Adrenal gland (tissue), 5 donors: ENCODE results near the gene IDH3G.

Experiments used
- POLR2A ChIP-seq, 2 donors: fragments of 450-650 bp; IDR thresholded peaks; one replicate each; pipeline ENCODE4 v1.6.1; 2017; ENCODE audit warnings: antibody characterized with exemption in 2 of 2, mild to moderate bottlenecking in 2 of 2, moderate library complexity in 1 of 2
- TF ChIP-seq, protein P1 (sequence below), 6 experiments: fragments of 450-650 bp in 4 of 6; fragments of 200-600 bp in 2 of 6; sonication (generic) in 1 of 6; IDR thresholded peaks; 1 replicate in 5 of 6; 2 replicates in 1 of 6; pipeline versions ENCODE4 v1.5.1 to v1.8.0; 2016 to 2021; ENCODE audit warnings: antibody characterized with exemption in 6 of 6, mild to moderate bottlenecking in 2 of 6, moderate library complexity in 1 of 6
- donor health status: DM: no; HTN: no; CAD: no.

DNA sequence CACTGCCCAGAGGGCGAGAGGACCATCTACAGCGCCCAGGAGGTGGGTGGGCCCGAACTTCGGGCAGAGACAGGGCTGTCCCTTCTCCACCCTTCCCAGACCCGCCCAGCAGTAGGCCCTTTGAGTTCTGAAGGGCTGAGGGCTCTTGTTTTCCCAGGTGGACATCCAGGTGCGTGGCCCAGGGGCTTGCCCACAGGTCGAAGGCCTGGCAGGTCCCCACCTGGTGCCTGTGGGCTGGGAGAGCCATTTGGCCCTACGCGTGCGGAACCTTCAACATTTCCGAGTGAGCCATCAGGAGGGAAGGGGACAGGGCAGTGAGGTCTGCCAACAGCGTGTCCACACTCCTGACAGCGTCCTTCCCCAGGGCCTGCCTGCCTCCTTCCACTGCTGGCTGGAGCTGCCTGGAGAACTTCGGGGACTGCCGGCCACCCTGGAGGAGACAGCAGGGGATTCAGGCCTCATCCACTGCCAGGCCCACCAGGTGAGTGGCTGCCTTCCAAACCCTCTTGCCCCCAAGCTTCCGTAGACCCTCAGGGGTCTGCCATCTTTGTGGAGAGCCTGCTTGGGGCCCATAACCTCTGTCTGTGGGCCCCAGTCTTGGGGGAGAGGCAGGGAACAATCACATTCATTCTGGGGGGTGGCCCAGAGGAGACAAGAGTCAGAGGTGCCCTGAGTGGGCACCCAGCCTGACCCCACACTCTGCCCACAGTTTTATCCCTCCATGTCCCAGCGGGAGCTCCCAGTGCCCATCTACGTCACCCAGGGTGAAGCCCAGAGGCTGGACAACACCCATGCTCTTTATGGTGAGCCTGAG is 23.4 kb downstream of the IDH3G start:
- TF ChIP-seq, protein P1, sequence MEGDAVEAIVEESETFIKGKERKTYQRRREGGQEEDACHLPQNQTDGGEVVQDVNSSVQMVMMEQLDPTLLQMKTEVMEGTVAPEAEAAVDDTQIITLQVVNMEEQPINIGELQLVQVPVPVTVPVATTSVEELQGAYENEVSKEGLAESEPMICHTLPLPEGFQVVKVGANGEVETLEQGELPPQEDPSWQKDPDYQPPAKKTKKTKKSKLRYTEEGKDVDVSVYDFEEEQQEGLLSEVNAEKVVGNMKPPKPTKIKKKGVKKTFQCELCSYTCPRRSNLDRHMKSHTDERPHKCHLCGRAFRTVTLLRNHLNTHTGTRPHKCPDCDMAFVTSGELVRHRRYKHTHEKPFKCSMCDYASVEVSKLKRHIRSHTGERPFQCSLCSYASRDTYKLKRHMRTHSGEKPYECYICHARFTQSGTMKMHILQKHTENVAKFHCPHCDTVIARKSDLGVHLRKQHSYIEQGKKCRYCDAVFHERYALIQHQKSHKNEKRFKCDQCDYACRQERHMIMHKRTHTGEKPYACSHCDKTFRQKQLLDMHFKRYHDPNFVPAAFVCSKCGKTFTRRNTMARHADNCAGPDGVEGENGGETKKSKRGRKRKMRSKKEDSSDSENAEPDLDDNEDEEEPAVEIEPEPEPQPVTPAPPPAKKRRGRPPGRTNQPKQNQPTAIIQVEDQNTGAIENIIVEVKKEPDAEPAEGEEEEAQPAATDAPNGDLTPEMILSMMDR (IDR thresholded peaks at IDR 0.05) = no peak
- TF ChIP-seq POLR2A (IDR thresholded peaks at IDR 0.05) = no peak
